ENCODE data around the gene SPAG16.

DNA sequence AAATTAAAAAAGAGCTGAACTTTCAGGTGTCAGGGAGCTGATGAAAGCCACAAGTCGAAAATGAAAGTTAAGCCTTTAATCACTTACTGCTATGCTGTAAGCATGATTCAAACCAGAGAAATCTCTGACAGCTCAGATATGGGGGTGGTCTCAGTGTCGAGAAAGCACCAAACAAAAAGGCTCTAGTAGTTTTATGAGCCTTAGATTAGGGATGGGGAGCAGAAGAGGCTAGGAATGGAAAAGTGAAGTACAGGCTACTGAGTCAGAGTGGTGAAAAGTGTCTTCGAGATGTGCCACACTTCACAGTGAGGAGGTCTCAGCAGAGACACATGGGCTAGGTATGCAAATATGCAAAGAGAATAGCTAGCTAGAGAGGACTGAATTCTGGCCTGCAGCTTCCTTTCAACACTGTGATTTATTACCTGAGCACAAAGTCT is 482.2 kb downstream of the SPAG16 start:
- no peak for TF ChIP-seq POLR2A (IDR thresholded peaks at IDR 0.05; ENCODE audit: low read length)
- TF ChIP-seq, protein P1, sequence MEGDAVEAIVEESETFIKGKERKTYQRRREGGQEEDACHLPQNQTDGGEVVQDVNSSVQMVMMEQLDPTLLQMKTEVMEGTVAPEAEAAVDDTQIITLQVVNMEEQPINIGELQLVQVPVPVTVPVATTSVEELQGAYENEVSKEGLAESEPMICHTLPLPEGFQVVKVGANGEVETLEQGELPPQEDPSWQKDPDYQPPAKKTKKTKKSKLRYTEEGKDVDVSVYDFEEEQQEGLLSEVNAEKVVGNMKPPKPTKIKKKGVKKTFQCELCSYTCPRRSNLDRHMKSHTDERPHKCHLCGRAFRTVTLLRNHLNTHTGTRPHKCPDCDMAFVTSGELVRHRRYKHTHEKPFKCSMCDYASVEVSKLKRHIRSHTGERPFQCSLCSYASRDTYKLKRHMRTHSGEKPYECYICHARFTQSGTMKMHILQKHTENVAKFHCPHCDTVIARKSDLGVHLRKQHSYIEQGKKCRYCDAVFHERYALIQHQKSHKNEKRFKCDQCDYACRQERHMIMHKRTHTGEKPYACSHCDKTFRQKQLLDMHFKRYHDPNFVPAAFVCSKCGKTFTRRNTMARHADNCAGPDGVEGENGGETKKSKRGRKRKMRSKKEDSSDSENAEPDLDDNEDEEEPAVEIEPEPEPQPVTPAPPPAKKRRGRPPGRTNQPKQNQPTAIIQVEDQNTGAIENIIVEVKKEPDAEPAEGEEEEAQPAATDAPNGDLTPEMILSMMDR (IDR thresholded peaks at IDR 0.05), result no peak

Data from A549 (cell line).